Loucy (cell line): ENCODE measurements around the gene SMYD4.

ENCODE experiments used
- EZH2phosphoT487 ChIP-seq: fragments of 200-600 bp; IDR thresholded peaks from 2 replicates; pipeline ENCODE4 v1.6.1; 2018; ENCODE audit warnings: antibody characterized with exemption, mild to moderate bottlenecking, moderate library complexity, borderline replicate concordance
- TF ChIP-seq, protein P1 (sequence below): fragments of 200-600 bp; sonication (generic); conservative IDR thresholded peaks from 2 replicates; pipeline ENCODE4 v1.5.1; 2014; ENCODE audit warnings: mild to moderate bottlenecking, antibody characterized with exemption, low read length

DNA sequence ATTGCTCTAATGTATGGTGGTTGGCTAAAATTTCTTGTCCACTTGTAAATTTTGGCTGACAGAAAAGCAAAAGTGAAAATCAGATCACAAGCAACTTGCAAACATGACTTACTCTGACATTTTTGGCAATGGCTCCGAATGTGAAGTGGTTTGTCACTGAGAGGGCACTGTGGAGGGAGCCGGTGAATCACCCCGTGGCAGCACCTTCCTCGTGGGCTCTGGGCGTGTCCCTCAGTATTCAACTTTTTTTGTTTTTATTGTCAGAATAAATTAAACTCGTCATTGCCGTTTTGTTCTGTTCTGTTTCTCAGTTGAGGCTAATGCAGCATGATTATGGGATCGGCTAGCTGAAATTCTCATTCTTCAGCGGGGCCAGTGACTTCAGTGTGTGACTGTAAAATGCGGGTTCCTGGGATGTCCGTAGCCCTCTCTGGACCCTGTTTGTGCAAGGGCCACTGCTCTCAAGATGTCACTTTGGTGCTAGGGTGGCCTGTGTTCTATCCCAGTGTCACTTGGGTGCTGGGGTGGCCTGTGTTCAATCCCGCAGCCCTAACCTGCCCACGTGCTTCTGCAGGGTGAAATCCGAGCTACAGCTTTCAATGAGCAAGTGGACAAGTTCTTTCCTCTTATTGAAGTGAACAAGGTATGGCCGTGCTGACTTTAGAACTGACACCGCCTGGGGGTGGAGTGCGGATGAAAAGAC, 48.9 kb upstream of the SMYD4 start:
- TF ChIP-seq, protein P1, sequence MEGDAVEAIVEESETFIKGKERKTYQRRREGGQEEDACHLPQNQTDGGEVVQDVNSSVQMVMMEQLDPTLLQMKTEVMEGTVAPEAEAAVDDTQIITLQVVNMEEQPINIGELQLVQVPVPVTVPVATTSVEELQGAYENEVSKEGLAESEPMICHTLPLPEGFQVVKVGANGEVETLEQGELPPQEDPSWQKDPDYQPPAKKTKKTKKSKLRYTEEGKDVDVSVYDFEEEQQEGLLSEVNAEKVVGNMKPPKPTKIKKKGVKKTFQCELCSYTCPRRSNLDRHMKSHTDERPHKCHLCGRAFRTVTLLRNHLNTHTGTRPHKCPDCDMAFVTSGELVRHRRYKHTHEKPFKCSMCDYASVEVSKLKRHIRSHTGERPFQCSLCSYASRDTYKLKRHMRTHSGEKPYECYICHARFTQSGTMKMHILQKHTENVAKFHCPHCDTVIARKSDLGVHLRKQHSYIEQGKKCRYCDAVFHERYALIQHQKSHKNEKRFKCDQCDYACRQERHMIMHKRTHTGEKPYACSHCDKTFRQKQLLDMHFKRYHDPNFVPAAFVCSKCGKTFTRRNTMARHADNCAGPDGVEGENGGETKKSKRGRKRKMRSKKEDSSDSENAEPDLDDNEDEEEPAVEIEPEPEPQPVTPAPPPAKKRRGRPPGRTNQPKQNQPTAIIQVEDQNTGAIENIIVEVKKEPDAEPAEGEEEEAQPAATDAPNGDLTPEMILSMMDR, result no peak
- no peak for TF ChIP-seq EZH2phosphoT487
